AG09309 (cell line): Measurements from ENCODE around the gene RASA3.

Source experiments
- DNase-seq: peaks from one replicate; pipeline ENCODE4 v3.0.0-alpha.2; 2010; ENCODE audit warnings: low read depth
- H3K4me3 ChIP-seq: 2 replicates; pipeline ENCODE4 v1.5.1; 2011; ENCODE audit warnings: mild to moderate bottlenecking, low read depth, low read length, moderate library complexity; ENCODE audit not compliant: control insufficient read depth
- TF ChIP-seq, protein P1 (sequence below): IDR thresholded peaks from 2 replicates; pipeline ENCODE4 v1.5.1; 2011; ENCODE audit warnings: mild to moderate bottlenecking, low read depth, low read length, inconsistent platforms; ENCODE audit not compliant: insufficient read depth, control insufficient read depth; ENCODE audit errors: missing control alignments

The RASA3 gene

DNA sequence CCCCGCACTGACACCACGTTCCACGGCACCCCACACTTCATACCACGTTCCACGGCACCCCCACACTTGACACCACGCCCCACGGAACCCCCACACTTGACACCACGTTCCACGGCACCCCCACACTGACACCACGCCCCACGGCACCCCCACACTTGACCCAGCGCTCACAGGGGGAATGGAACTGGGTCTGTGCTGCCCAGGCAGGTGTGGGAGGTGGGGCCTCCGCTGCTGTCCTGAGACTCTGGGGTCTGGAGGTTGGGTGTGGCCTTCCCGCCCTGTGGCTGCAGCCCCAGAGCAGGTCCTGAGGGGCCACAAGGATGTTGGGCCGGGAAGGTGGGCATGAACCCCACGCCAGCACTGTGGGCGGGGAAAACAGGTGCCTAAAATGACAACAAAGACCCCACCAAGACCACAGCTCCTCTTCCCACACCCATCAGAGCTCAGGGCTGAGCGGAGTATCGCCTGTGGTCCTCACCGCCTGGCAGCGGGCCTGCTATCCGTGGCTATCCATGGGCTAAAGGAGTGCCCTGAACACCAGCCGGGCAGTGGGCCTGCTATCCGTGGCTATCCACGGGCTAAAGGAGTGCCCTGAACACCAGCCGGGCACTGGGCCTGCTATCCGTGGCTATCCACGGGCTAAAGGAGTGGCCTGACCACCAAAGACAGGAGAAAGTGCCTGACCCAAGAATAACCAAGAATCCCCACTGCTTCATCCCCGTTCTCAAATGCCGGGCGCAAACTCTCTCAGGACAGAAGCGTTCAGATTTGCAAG is 98.7 kb downstream of the RASA3 start:
- DNase-seq: no peak
- no peak overlapping the region; the same call in 1 of the 2 replicates for H3K4me3 ChIP-seq
- TF ChIP-seq, protein P1, sequence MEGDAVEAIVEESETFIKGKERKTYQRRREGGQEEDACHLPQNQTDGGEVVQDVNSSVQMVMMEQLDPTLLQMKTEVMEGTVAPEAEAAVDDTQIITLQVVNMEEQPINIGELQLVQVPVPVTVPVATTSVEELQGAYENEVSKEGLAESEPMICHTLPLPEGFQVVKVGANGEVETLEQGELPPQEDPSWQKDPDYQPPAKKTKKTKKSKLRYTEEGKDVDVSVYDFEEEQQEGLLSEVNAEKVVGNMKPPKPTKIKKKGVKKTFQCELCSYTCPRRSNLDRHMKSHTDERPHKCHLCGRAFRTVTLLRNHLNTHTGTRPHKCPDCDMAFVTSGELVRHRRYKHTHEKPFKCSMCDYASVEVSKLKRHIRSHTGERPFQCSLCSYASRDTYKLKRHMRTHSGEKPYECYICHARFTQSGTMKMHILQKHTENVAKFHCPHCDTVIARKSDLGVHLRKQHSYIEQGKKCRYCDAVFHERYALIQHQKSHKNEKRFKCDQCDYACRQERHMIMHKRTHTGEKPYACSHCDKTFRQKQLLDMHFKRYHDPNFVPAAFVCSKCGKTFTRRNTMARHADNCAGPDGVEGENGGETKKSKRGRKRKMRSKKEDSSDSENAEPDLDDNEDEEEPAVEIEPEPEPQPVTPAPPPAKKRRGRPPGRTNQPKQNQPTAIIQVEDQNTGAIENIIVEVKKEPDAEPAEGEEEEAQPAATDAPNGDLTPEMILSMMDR: no peak

DNA sequence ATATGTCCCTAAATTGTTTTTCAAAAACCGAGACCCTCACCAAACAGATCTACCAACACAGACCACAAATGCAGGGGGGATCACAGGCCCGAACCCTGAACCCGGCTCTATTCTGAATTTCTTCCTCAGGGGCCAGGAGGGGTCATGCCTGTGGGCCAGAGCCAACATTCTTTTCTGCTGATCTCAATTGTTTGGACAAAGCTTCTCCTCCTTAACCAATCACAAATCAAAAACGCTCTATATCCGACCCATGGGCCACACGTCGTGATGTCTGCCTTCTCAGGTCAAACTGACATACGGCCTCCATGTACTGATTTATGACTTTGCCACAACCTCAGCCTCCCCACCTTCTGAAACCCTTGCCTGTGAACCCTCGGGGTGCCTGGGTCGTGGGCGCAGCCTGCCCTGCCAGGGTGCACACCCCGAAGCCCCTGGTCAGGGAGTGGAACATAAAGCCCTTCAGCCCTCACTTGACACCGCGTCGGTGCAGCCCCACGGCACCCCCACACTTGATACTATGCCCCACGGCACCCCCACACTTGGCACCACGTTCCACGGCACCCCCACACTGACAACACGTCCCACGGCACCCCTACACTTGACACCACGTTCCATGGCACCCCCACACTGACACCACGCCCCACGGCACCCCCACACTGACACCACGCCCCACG is 100.2 kb downstream of the RASA3 start:
- TF ChIP-seq, protein P1: no peak
- no peak for DNase-seq
- H3K4me3 ChIP-seq: no peak overlapping the region

DNA sequence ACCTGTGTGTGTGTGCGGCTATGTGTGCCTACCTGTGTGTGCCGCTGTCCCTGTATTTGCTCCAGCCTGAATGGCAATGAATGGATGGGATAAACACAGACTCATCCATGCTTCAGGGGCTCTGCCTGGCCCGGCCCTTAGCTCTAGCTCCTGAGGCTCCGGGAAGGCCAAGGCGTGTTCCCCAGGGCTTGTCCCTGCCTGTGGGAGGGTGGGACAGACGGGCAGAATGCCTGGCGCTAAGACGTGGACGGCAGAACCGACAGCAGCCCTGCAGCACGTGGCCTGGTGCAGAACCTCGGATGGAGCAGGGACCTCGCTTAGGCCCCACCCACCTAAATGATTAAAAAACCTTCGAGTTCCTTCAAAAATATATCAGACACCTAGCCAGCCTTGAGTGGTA is 100.8 kb downstream of the RASA3 start:
- no peak for DNase-seq
- H3K4me3 ChIP-seq: no peak overlapping the region
- TF ChIP-seq, protein P1: no peak

DNA sequence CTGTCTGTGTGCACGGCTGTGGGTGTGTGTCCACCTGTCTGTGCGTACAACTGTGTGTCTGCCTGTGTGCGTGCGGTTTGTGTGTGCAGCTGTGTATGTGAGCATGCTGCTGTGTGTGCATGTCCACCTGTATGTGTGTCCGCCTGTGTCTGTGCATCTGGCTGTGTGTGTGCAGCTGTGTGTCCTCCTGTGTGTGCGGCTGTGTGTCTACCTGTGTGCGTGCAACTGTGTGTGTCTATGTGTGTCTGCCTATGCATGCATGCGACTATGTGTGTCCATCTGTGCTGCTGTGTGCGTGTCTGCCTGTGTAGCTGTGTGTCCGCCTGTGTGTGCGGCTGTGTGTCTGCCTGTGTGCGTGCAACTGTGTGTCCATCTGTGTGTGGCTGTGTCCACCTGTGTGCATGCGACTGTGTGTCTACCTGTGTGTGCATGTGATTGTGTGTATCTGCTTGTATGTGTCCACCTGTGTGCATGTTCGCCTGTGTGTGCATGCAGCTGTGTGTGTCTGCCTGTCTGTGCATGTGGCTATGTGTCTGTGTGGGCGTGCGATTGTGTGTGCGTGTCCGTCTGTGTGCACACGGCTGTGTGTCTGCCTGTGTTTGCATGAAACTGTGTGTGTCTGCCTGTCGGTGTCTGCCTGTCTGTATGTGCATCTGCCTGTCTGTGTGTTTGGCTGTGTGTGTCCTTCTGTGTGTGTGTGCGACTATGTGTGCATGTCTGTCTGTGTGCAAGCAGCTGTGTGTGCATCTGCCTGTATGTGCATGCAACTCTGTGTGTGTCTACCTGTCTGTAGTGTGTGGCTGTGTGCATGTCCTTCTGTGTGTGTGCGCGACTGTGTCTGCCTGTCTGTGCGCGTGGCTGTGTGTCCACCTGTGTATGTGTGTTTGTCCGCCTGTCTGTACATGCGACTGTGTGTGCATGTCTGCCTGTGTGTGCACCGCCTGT is 101.5 kb downstream of the RASA3 start:
- TF ChIP-seq, protein P1: no peak
- DNase-seq: no peak
- H3K4me3 ChIP-seq: no peak overlapping the region

DNA sequence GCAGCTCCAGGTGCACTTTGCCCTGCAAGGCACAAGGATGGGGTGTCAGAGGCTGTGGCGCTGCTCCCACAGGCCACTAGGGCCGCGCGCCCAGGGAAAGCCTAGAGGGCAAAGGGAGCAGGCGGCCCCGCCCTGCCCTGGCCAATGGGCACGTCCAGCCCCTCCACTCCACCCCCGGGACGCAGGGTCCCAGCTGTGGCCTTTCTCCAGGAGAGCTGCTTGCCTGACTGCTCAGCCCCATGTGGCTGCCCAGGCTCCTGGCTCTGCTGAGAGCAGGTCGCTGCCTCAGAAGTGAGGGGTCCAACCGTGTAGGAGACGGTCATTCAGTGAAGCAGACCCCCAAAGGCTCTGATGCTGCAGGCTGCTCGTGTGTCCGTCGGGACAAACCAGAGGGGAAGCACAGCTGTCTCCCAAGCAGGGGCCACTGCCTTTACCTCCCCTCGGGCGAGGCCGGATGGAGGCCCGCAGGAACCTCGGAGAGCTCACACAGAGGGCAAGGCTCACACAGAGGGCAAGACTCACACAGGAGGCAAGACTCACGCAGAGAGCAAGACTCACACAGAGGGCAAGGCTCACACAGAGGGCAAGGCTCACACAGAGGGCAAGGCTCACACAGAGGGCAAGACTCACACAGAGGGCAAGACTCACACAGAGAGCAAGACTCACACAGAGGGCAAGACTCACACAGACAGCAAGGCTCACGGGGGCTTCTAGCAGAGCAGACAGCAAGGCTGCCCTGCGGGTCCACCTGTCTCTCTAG is 102.4 kb downstream of the RASA3 start:
- no peak for DNase-seq
- TF ChIP-seq, protein P1: no peak
- no peak overlapping the region for H3K4me3 ChIP-seq

DNA sequence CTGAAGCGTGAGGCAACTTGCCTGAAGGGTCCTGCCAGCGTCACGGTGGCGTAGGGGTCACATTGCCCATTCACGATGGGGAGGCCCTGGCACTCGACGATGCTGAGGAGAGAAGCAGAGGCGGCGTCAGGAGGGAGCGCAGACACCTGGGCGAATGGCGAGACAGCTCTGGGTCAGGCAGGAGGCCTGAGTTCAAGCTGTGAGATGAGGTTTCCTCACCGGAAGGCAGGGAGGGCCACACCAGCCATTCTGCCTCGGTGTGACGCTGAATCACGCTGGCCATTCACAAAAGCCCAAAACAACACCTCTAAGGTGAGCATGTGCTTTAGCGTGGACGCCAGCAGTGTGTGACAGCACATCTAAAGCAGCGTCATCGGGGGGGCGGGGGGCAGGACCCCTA is 104.6 kb downstream of the RASA3 start:
- no peak overlapping the region for H3K4me3 ChIP-seq
- TF ChIP-seq, protein P1: no peak
- DNase-seq: no peak
